PFSK-1 (cell line): ENCODE data around the gene RET.

Experiments
- POLR2AphosphoS5 ChIP-seq: IDR thresholded peaks from 2 replicates; pipeline ENCODE4 v1.6.1; 2012; ENCODE audit warnings: low read depth, mild to moderate bottlenecking, control low read depth, low read length, moderate library complexity
- REST ChIP-seq, 2 experiments: IDR thresholded peaks; 2 replicates each; pipeline versions ENCODE4 v1.6.1 to v1.8.0; 2011 to 2012; ENCODE audit warnings: low read depth in 2 of 2, low read length in 2 of 2, control low read depth in 1 of 2, inconsistent platforms in 1 of 2, mild to moderate bottlenecking in 1 of 2, moderate library complexity in 1 of 2; ENCODE audit not compliant: insufficient read depth in 1 of 2
- SIN3A ChIP-seq: IDR thresholded peaks from 2 replicates; pipeline ENCODE4 v1.6.1; 2012; ENCODE audit warnings: mild to moderate bottlenecking, low read length, moderate library complexity, borderline replicate concordance; ENCODE audit not compliant: insufficient read depth
- TAF1 ChIP-seq: IDR thresholded peaks from 2 replicates; pipeline ENCODE4 v1.6.1; 2012; ENCODE audit warnings: low read length, control low read depth, borderline replicate concordance; ENCODE audit not compliant: insufficient read depth

DNA sequence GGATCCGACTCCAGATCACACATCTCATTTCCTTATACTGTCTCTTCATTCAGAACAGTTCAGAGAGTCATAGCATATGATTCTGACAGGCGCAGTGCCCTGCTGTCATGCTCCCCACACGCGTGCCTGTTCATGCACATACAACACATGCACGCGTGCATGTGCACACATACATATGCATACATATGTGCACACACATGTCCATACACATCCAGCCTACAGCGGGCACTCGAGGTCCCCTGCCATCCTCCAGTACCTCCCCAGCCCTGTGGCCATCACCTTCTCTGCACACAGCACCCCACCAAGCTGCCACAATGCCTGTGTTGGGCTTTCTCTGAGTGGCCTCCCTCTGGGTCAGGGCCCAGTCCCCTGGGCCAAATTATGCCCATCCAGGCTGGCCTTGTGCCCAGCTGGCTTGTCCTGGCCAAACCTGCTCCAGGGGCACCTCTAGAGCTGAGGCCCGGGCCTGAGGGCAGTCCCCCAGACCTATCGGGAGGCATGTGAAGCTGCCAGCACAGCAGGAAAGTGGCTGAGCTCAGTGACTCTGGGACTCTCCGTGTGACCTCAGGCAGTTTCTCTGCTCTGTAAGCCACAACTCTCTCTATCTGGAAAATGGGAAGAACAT lies 49.4 kb upstream of the RET start:
- TF ChIP-seq POLR2AphosphoS5 (no peak), REST (IDR thresholded peaks at IDR 0.05; ENCODE audit: insufficient read depth in 1 of 2, low read depth in 2 of 2, low read length in 2 of 2) (no peak), SIN3A (no peak), TAF1 (no peak)
